ENCODE data around the gene TXNDC12.

The TXNDC12 gene

GRCh38 chr1:51973587-51974474, 81.2 kb downstream of the TXNDC12 start:
- H3K9me3 ChIP-seq (ENCODE audit: control insufficient read depth, insufficient read depth, low read depth, low read length) = no peaks in the 10 kb centered on the region
- H3K36me3 ChIP-seq (ENCODE audit: control insufficient read depth in 2 of 2, insufficient read depth in 1 of 2, low read length in 2 of 2) = peaks cover 0 to 12% of the 10 kb centered on the region in 2 experiments; a peak in 1 of 3 replicates
- peaks cover 5% of the 10 kb centered on the region for H3K4me1 ChIP-seq (ENCODE audit: control insufficient read depth, insufficient read depth, low read length)
- no peak overlapping the region for H3K27ac ChIP-seq (ENCODE audit: extremely low read depth, low read depth, low read length)
- ChIA-PET CTCF (interaction anchor here (0.7 kb wide), 1 partner anchor 17 kb away, joined by 7 read pairs; the partner anchor contains the start of gene RAB3B), POLR2A (no interaction called here)
- H3K4me3 ChIP-seq (ENCODE audit: low read depth, low read length) = no peak overlapping the region
- TF ChIP-seq ZNF366 (tag by site-specific recombination; conservative IDR thresholded peaks at IDR 0.05) (0 out of 2 replicates have a peak, but pooled peaks have one; percentile 30), ZNF2 (tag by site-specific recombination; IDR thresholded peaks at IDR 0.05) (no peak), PRDM1 (tag by site-specific recombination; IDR thresholded peaks at IDR 0.05) (peak; percentile 67), ZFP41 (tag by site-specific recombination; IDR thresholded peaks at IDR 0.05; ENCODE audit: borderline replicate concordance) (no peak), ZIC2 (tag by site-specific recombination; IDR thresholded peaks at IDR 0.05) (no peak), SP7 (tag by site-specific recombination; IDR thresholded peaks at IDR 0.05) (peak; percentile 26; the same call in 1 of the 2 replicates), ZNF223 (tag by site-specific recombination; IDR thresholded peaks at IDR 0.05) (no peak), FEZF1 (tag by site-specific recombination; IDR thresholded peaks at IDR 0.05) (peak; percentile 73; the same call in 1 of the 2 replicates), ZNF16 (tag by site-specific recombination; IDR thresholded peaks at IDR 0.05; ENCODE audit: low read depth) (no peak), GLI2 (tag by site-specific recombination; IDR thresholded peaks at IDR 0.05; ENCODE audit: borderline replicate concordance, low read depth) (no peak), ZNF664 (tag by site-specific recombination; IDR thresholded peaks at IDR 0.05) (no peak), GLIS1 (tag by site-specific recombination; IDR thresholded peaks at IDR 0.05) (no peak), CTCF (tag by site-specific recombination; IDR thresholded peaks at IDR 0.05) (no peak), ZBTB44 (tag by site-specific recombination; IDR thresholded peaks at IDR 0.05) (peak; percentile 26; the same call in 1 of the 2 replicates), REPIN1 (tag by site-specific recombination; IDR thresholded peaks at IDR 0.05; ENCODE audit: low read depth) (no peak), ZNF266 (tag by site-specific recombination; IDR thresholded peaks at IDR 0.05; ENCODE audit: low read depth) (no peak), ZFP69B (tag by site-specific recombination; IDR thresholded peaks at IDR 0.05) (no peak), MZF1 (tag by site-specific recombination; IDR thresholded peaks at IDR 0.05; ENCODE audit: borderline replicate concordance) (no peak), KLF16 (tag by site-specific recombination; IDR thresholded peaks at IDR 0.05) (no peak), ZNF623 (tag by site-specific recombination; IDR thresholded peaks at IDR 0.05) (no peak), BCL11B (tag by site-specific recombination; IDR thresholded peaks at IDR 0.05; ENCODE audit: low read depth) (no peak)
- TF ChIP-seq, protein P1, sequence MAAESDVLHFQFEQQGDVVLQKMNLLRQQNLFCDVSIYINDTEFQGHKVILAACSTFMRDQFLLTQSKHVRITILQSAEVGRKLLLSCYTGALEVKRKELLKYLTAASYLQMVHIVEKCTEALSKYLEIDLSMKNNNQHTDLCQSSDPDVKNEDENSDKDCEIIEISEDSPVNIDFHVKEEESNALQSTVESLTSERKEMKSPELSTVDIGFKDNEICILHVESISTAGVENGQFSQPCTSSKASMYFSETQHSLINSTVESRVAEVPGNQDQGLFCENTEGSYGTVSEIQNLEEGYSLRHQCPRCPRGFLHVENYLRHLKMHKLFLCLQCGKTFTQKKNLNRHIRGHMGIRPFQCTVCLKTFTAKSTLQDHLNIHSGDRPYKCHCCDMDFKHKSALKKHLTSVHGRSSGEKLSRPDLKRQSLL (tag by site-specific recombination; IDR thresholded peaks at IDR 0.05) = no peak
- TF ChIP-seq, protein P2, sequence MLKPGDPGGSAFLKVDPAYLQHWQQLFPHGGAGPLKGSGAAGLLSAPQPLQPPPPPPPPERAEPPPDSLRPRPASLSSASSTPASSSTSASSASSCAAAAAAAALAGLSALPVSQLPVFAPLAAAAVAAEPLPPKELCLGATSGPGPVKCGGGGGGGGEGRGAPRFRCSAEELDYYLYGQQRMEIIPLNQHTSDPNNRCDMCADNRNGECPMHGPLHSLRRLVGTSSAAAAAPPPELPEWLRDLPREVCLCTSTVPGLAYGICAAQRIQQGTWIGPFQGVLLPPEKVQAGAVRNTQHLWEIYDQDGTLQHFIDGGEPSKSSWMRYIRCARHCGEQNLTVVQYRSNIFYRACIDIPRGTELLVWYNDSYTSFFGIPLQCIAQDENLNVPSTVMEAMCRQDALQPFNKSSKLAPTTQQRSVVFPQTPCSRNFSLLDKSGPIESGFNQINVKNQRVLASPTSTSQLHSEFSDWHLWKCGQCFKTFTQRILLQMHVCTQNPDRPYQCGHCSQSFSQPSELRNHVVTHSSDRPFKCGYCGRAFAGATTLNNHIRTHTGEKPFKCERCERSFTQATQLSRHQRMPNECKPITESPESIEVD (tag by site-specific recombination; IDR thresholded peaks at IDR 0.05) = peak; percentile 71
- TF ChIP-seq, protein P3, sequence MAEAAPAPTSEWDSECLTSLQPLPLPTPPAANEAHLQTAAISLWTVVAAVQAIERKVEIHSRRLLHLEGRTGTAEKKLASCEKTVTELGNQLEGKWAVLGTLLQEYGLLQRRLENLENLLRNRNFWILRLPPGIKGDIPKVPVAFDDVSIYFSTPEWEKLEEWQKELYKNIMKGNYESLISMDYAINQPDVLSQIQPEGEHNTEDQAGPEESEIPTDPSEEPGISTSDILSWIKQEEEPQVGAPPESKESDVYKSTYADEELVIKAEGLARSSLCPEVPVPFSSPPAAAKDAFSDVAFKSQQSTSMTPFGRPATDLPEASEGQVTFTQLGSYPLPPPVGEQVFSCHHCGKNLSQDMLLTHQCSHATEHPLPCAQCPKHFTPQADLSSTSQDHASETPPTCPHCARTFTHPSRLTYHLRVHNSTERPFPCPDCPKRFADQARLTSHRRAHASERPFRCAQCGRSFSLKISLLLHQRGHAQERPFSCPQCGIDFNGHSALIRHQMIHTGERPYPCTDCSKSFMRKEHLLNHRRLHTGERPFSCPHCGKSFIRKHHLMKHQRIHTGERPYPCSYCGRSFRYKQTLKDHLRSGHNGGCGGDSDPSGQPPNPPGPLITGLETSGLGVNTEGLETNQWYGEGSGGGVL (tag by site-specific recombination; IDR thresholded peaks at IDR 0.05) = no peak
- TF ChIP-seq, protein P4, sequence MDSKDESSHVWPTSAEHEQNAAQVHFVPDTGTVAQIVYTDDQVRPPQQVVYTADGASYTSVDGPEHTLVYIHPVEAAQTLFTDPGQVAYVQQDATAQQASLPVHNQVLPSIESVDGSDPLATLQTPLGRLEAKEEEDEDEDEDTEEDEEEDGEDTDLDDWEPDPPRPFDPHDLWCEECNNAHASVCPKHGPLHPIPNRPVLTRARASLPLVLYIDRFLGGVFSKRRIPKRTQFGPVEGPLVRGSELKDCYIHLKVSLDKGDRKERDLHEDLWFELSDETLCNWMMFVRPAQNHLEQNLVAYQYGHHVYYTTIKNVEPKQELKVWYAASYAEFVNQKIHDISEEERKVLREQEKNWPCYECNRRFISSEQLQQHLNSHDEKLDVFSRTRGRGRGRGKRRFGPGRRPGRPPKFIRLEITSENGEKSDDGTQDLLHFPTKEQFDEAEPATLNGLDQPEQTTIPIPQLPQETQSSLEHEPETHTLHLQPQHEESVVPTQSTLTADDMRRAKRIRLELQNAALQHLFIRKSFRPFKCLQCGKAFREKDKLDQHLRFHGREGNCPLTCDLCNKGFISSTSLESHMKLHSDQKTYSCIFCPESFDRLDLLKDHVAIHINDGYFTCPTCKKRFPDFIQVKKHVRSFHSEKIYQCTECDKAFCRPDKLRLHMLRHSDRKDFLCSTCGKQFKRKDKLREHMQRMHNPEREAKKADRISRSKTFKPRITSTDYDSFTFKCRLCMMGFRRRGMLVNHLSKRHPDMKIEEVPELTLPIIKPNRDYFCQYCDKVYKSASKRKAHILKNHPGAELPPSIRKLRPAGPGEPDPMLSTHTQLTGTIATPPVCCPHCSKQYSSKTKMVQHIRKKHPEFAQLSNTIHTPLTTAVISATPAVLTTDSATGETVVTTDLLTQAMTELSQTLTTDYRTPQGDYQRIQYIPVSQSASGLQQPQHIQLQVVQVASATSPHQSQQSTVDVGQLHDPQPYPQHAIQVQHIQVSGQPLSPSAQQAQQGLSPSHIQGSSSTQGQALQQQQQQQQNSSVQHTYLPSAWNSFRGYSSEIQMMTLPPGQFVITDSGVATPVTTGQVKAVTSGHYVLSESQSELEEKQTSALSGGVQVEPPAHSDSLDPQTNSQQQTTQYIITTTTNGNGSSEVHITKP (tag by site-specific recombination; IDR thresholded peaks at IDR 0.05) = peak; percentile 95
